Forelimb muscle (tissue), 1 donor: ENCODE data around the gene RNF130. TPM values are rescaled to one million over a fixed set of nuclear protein-coding genes. Genes with fewer than 3 reads are reported as not detected.
"Not testable (repeated sequence)": the region's sequence is repeated elsewhere in the genome, so short reads cannot be mapped to it uniquely, and the experiment has no call there.

Experiments used
- DNase-seq: peaks from one replicate; pipeline ENCODE4 v3.0.0-alpha.2; 2013; ENCODE audit warnings: low read depth
- polyA plus RNA-seq: library from polyadenylated mRNA; unstranded; fragments of 120-200 nt; gene quantifications from one replicate; pipeline ENCODE4 v1.2.1, GENCODE V29; 2013; ENCODE audit not compliant: insufficient read length

Gene RNF130
- polyA plus RNA-seq, 1 donor, result 36.5 TPM

- no peak for DNase-seq
Measured at GRCh38 chr5:180018347-180019060, 53.1 kb downstream of the RNF130 start.

GRCh38 chr5:180015523-180015922 lies 56.0 kb downstream of the RNF130 start:
- DNase-seq, result not testable (repeated sequence)

GRCh38 chr5:180013678-180014077 lies 57.9 kb downstream of the RNF130 start:
- DNase-seq, result no peak

- no peak for DNase-seq
Measured at GRCh38 chr5:180012316-180012715, 59.2 kb downstream of the RNF130 start.

GRCh38 chr5:180010636-180011035 lies 60.9 kb downstream of the RNF130 start:
- no peak for DNase-seq

- DNase-seq, result no peak
Measured at GRCh38 chr5:180009581-180009980, 62.0 kb downstream of the RNF130 start.

GRCh38 chr5:180008433-180008832 lies 63.1 kb downstream of the RNF130 start:
- DNase-seq, result no peak

GRCh38 chr5:180007582-180007981 lies 64.0 kb downstream of the RNF130 start:
- no peak for DNase-seq

- no peak for DNase-seq
Measured at GRCh38 chr5:180006141-180006540, 65.4 kb downstream of the RNF130 start.

GRCh38 chr5:180003127-180003526 lies 68.4 kb downstream of the RNF130 start:
- DNase-seq, result no peak

GRCh38 chr5:180001742-180002141 lies 69.8 kb downstream of the RNF130 start:
- DNase-seq, result no peak

GRCh38 chr5:180001136-180001535 lies 70.4 kb downstream of the RNF130 start:
- DNase-seq, result no peak

- no peak for DNase-seq
Measured at GRCh38 chr5:179998485-179998884, 73.1 kb downstream of the RNF130 start.

- DNase-seq, result no peak
Measured at GRCh38 chr5:179994583-179995323, 76.8 kb downstream of the RNF130 start.

- DNase-seq, result not testable (repeated sequence)
Measured at GRCh38 chr5:179992855-179993254, 78.7 kb downstream of the RNF130 start.

- no peak for DNase-seq
Measured at GRCh38 chr5:179991106-179991505, 80.5 kb downstream of the RNF130 start.

- not testable (repeated sequence) for DNase-seq
Measured at GRCh38 chr5:179990525-179990924, 81.0 kb downstream of the RNF130 start.

- no peak for DNase-seq
Measured at GRCh38 chr5:179986328-179986727, 85.2 kb downstream of the RNF130 start.

GRCh38 chr5:179981636-179982035 lies 89.9 kb downstream of the RNF130 start:
- DNase-seq, result no peak

- no peak for DNase-seq
Measured at GRCh38 chr5:179980767-179981166, 90.8 kb downstream of the RNF130 start.

- no peak for DNase-seq
Measured at GRCh38 chr5:179978792-179979191, 92.8 kb downstream of the RNF130 start.

- no peak for DNase-seq
Measured at GRCh38 chr5:179975713-179976134, 95.8 kb downstream of the RNF130 start.
